Left lung (tissue), 10 donors: Measurements from ENCODE around the gene SNCAIP. TPM values are rescaled to one million over a fixed set of nuclear protein-coding genes. Genes with fewer than 3 reads are reported as not detected.

Experiments used
- ATAC-seq: fragments of 200-7000 bp; cut with Tn5 transposase; one replicate; pipeline ENCODE4 v1.9.1; 2020; ENCODE audit warnings: moderate library complexity
- DNase-seq, 4 donors: peaks; one replicate each; pipeline ENCODE4 v3.0.0-alpha.2; 2013 to 2020
- H3K27ac ChIP-seq, 2 donors: fragments of 200-600 bp; sonication (generic) in 1 of 2; one replicate each; pipeline versions ENCODE4 v1.5.0 to v1.8.0; 2020 to 2021
- H3K27me3 ChIP-seq, 2 donors: fragments of 200-600 bp; sonication (generic) in 1 of 2; one replicate each; pipeline versions ENCODE4 v1.5.0 to v1.8.0; 2020 to 2021
- H3K36me3 ChIP-seq, 2 donors: fragments of 200-600 bp; sonication (generic) in 1 of 2; one replicate each; pipeline versions ENCODE4 v1.5.0 to v1.8.0; 2020 to 2021
- H3K4me1 ChIP-seq, 2 donors: fragments of 200-600 bp; one replicate each; pipeline ENCODE4 v1.8.0; 2021
- H3K4me3 ChIP-seq, 2 donors: fragments of 200-600 bp; sonication (generic) in 1 of 2; one replicate each; pipeline versions ENCODE4 v1.5.0 to v1.8.0; 2020 to 2021; ENCODE audit warnings: mild to moderate bottlenecking in 1 of 2
- H3K9me3 ChIP-seq, 2 donors: fragments of 200-600 bp; sonication (generic) in 1 of 2; one replicate each; pipeline versions ENCODE4 v1.5.0 to v1.8.0; 2020 to 2021
- CTCF ChIP-seq, 2 donors: fragments of 200-600 bp; sonication (generic) in 1 of 2; IDR thresholded peaks; one replicate each; pipeline versions ENCODE4 v1.5.0 to v1.8.0; 2021; ENCODE audit warnings: antibody characterized with exemption in 2 of 2
- intact Hi-C, 2 donors: fragments of 100-400 bp; cut with DNase I; formaldehyde crosslinking; loops; one replicate each; pipeline versions ENCODE4 v1.11.2 to v1.14.2; 2022
- polyA plus RNA-seq, 6 donors: library from polyadenylated mRNA; unstranded; fragments of 120-200 nt; gene quantifications; one replicate each; pipeline ENCODE4 v1.2.1, GENCODE V29; 2013; ENCODE audit not compliant: insufficient read length in 6 of 6
- total RNA-seq, 2 donors: library from RNA; stranded (reverse); fragmentation: NEBNext Ultra II Directional; extraction: Animal tissue kit (Norgen Biotek cat#: 25700); gene quantifications; one replicate each; pipeline ENCODE4 v1.2.1, GENCODE V29; 2021
- donor health status: DM: no; HTN: yes; CAD: no.
- donor health status: DM: no; HTN: no; CAD: no.

SNCAIP gene
- total and polyA plus RNA-seq, 8 donors: 2.1 to 23.4 (median 17.3) TPM

- Histone ChIP-seq H3K9me3 (no peaks in the 10 kb centered on the region), H3K4me1 (no peaks in the 10 kb centered on the region), H3K36me3 (no peaks in the 10 kb centered on the region), H3K27ac (no peak overlapping the region), H3K4me3 (no peak overlapping the region), H3K27me3 (no peaks in the 10 kb centered on the region)
- ATAC-seq: no peak
- DNase-seq: no peak
- TF ChIP-seq CTCF (IDR thresholded peaks at IDR 0.05): no peak
- intact Hi-C loops: no loop called here
Measured at GRCh38 chr5:122435234-122435633, 123.2 kb downstream of the SNCAIP start.

- intact Hi-C loops: no loop called here
- Histone ChIP-seq H3K4me3 (no peak overlapping the region), H3K36me3 (no peaks in the 10 kb centered on the region), H3K27ac (no peak overlapping the region), H3K27me3 (no peaks in the 10 kb centered on the region), H3K4me1 (no peaks in the 10 kb centered on the region), H3K9me3 (no peaks in the 10 kb centered on the region)
- no peak for ATAC-seq
- TF ChIP-seq CTCF (IDR thresholded peaks at IDR 0.05): no peak
- DNase-seq: no peak
Measured at GRCh38 chr5:122435761-122436160, 123.7 kb downstream of the SNCAIP start.

GRCh38 chr5:122436615-122437014, 124.6 kb downstream of the SNCAIP start:
- H3K4me1 ChIP-seq: no peaks in the 10 kb centered on the region
- H3K27me3 ChIP-seq: no peaks in the 10 kb centered on the region
- intact Hi-C loops: no loop called here
- no peaks in the 10 kb centered on the region for H3K36me3 ChIP-seq
- TF ChIP-seq CTCF (IDR thresholded peaks at IDR 0.05): no peak
- ATAC-seq (no peak), DNase-seq (no peak)
- no peaks in the 10 kb centered on the region for H3K9me3 ChIP-seq
- no peak overlapping the region for H3K4me3 ChIP-seq
- no peak overlapping the region for H3K27ac ChIP-seq

GRCh38 chr5:122439645-122440044, 127.6 kb downstream of the SNCAIP start:
- DNase-seq (no peak), ATAC-seq (no peak)
- no peak overlapping the region for H3K27ac ChIP-seq
- no peak overlapping the region for H3K4me3 ChIP-seq
- no peak for TF ChIP-seq CTCF (IDR thresholded peaks at IDR 0.05)
- H3K27me3 ChIP-seq: no peaks in the 10 kb centered on the region
- intact Hi-C loops: no loop called here
- no peaks in the 10 kb centered on the region for H3K9me3 ChIP-seq
- H3K4me1 ChIP-seq: no peaks in the 10 kb centered on the region
- peaks cover 0 to 4% of the 10 kb centered on the region in 2 donors for H3K36me3 ChIP-seq

GRCh38 chr5:122442938-122443337, 130.9 kb downstream of the SNCAIP start:
- ATAC-seq: no peak
- H3K4me3 ChIP-seq: no peak overlapping the region
- H3K27ac ChIP-seq: no peak overlapping the region
- H3K9me3 ChIP-seq: no peaks in the 10 kb centered on the region
- H3K4me1 ChIP-seq: no peaks in the 10 kb centered on the region
- H3K27me3 ChIP-seq: no peaks in the 10 kb centered on the region
- intact Hi-C loops: no loop called here
- peaks cover 0 to 5% of the 10 kb centered on the region in 2 donors for H3K36me3 ChIP-seq
- no peak for TF ChIP-seq CTCF (IDR thresholded peaks at IDR 0.05)
- DNase-seq: no peak
